ENCODE data around the gene KCNH3. TPM values are rescaled to one million over a fixed set of nuclear protein-coding genes. Genes with fewer than 3 reads are reported as not detected.

Gene KCNH3
- total and polyA plus RNA-seq, 2 of the 13 experiments (the other 11 are each of a cell fraction or from before 2014, with no cell fraction given) = 0.01 to 0.07 TPM

- TF ChIP-seq, protein P1, sequence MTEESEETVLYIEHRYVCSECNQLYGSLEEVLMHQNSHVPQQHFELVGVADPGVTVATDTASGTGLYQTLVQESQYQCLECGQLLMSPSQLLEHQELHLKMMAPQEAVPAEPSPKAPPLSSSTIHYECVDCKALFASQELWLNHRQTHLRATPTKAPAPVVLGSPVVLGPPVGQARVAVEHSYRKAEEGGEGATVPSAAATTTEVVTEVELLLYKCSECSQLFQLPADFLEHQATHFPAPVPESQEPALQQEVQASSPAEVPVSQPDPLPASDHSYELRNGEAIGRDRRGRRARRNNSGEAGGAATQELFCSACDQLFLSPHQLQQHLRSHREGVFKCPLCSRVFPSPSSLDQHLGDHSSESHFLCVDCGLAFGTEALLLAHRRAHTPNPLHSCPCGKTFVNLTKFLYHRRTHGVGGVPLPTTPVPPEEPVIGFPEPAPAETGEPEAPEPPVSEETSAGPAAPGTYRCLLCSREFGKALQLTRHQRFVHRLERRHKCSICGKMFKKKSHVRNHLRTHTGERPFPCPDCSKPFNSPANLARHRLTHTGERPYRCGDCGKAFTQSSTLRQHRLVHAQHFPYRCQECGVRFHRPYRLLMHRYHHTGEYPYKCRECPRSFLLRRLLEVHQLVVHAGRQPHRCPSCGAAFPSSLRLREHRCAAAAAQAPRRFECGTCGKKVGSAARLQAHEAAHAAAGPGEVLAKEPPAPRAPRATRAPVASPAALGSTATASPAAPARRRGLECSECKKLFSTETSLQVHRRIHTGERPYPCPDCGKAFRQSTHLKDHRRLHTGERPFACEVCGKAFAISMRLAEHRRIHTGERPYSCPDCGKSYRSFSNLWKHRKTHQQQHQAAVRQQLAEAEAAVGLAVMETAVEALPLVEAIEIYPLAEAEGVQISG (CRISPR knock-in tag; IDR thresholded peaks at IDR 0.05) = peak; percentile 91
- TF ChIP-seq ETV5 (CRISPR knock-in tag; IDR thresholded peaks at IDR 0.05; ENCODE audit: borderline replicate concordance) (peak; percentile 59; the same call in 1 of the 2 replicates), MAF1 (CRISPR knock-in tag; IDR thresholded peaks at IDR 0.05; ENCODE audit: borderline replicate concordance) (no peak), SSRP1 (CRISPR knock-in tag; IDR thresholded peaks at IDR 0.05) (no peak), XBP1 (CRISPR knock-in tag; IDR thresholded peaks at IDR 0.05) (no peak), ZNF143 (CRISPR knock-in tag; IDR thresholded peaks at IDR 0.05) (peak; percentile 41; the same call in 1 of the 2 replicates), ZIK1 (CRISPR knock-in tag; IDR thresholded peaks at IDR 0.05; ENCODE audit: borderline replicate concordance, low read depth) (no peak), ZNF713 (CRISPR knock-in tag; IDR thresholded peaks at IDR 0.05) (0 out of 2 replicates have a peak, but pooled peaks have one; percentile 60), YEATS4 (CRISPR knock-in tag; IDR thresholded peaks at IDR 0.05; ENCODE audit: borderline replicate concordance) (no peak), REPIN1 (CRISPR knock-in tag; IDR thresholded peaks at IDR 0.05; ENCODE audit: borderline replicate concordance, low read depth) (peak; percentile 12; the same call in 1 of the 2 replicates), ZNF550 (CRISPR knock-in tag; IDR thresholded peaks at IDR 0.05; ENCODE audit: borderline replicate concordance) (no peak), PITX1 (CRISPR knock-in tag; IDR thresholded peaks at IDR 0.05) (no peak), ZNF710 (CRISPR knock-in tag; IDR thresholded peaks at IDR 0.05; ENCODE audit: borderline replicate concordance) (no peak), ZHX1 (CRISPR knock-in tag; IDR thresholded peaks at IDR 0.05; ENCODE audit: low read depth) (no peak), GMEB1 (CRISPR knock-in tag; IDR thresholded peaks at IDR 0.05; ENCODE audit: borderline replicate concordance) (peak; percentile 81)
- TF ChIP-seq, protein P2, sequence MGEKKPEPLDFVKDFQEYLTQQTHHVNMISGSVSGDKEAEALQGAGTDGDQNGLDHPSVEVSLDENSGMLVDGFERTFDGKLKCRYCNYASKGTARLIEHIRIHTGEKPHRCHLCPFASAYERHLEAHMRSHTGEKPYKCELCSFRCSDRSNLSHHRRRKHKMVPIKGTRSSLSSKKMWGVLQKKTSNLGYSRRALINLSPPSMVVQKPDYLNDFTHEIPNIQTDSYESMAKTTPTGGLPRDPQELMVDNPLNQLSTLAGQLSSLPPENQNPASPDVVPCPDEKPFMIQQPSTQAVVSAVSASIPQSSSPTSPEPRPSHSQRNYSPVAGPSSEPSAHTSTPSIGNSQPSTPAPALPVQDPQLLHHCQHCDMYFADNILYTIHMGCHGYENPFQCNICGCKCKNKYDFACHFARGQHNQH (CRISPR knock-in tag; IDR thresholded peaks at IDR 0.05) = peak; percentile 62
Measured at GRCh38 chr12:49567611-49568441, 29.0 kb downstream of the KCNH3 start, which contains the start of gene MCRS1 (continued).

All from HepG2 (cell line).